8988T (cell line): ENCODE data around the gene FASLG.
"Not testable (repeated sequence)": the region's sequence is repeated elsewhere in the genome, so short reads cannot be mapped to it uniquely, and the experiment has no call there.

ENCODE experiments used
- DNase-seq: peaks from one replicate; pipeline ENCODE4 v3.0.0; 2011

FASLG gene

DNA sequence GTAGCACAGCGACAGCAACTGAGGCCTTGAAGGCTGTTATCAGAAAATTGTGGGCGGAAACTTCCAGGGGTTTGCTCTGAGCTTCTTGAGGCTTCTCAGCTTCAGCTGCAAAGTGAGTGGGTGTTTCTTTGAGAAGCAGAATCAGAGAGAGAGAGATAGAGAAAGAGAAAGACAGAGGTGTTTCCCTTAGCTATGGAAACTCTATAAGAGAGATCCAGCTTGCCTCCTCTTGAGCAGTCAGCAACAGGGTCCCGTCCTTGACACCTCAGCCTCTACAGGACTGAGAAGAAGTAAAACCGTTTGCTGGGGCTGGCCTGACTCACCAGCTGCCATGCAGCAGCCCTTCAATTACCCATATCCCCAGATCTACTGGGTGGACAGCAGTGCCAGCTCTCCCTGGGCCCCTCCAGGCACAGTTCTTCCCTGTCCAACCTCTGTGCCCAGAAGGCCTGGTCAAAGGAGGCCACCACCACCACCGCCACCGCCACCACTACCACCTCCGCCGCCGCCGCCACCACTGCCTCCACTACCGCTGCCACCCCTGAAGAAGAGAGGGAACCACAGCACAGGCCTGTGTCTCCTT is at the start of gene FASLG:
FASLG (plus strand) TSS at position 233 of the 583 bp plus-strand sequence; CDS start at position 332, 99 bp downstream.
- no peak for DNase-seq

DNA sequence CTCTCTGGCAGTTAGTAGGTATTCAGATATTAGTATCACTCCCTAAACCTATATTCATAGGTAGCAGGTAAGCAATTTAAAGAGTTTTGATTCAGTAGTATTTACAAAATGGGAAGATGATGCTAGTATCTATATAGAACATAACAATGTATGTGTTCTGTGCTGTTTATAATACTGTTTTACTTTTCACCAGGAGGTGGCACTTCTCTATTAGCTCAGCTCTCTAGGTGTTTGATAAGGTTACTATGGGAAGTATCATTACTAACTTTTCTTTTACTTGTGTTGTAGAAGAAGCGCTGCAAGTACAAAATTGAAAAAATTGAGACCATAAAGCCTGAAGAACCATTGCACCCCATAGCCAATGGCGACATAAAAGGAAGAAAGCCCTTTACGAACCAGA is 49.4 kb upstream of the FASLG start:
- no peak for DNase-seq

- no peak for DNase-seq
These were observed 46.4 kb upstream of the FASLG start for GRCh38 chr1:172612478-172612877.

DNA sequence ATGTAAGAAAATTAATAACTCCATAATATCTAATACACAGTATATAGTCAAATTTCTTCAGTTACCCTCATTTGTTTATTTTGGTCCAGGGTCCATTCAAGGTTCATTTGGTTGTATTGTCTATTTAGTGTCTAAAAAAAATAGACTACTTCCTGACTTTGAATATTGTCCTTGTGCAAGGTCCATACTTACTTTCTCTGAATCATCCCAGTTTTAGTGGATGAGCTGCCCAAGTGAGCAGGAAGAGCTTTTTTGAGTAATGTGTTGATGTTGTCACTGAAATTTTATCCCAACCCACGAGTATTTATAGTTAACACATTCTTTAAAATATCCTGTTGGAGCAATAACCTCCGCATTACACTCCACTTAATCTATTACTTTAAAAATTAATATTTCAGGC is 45.6 kb upstream of the FASLG start:
- DNase-seq = no peak

- DNase-seq = no peak
These were observed 42.7 kb upstream of the FASLG start for GRCh38 chr1:172616195-172616594.

GRCh38 chr1:172616636-172617035 is 42.3 kb upstream of the FASLG start:
- no peak for DNase-seq

- DNase-seq = not testable (repeated sequence)
These were observed 38.3 kb upstream of the FASLG start for GRCh38 chr1:172620603-172621002.

GRCh38 chr1:172622541-172622940 is 36.4 kb upstream of the FASLG start:
- no peak for DNase-seq

DNA sequence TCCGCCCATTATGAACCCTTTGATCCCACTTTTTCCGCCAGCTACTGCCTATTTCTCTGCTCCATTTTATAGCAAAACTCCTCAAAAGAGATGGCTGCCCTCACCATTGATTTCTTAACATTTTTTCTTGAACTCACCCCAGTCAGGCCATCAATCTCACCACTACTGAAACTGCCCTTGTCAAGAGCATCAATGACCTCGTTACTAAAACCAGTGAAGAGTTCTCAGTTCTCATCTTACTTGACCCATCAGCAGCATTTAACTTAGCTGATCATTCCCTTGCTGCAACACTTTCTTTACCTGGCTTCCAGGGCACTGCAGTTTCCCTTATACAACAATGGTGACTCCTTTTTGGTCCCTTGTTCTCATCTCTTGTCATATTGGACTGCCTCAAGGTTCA is 35.2 kb upstream of the FASLG start:
- DNase-seq = no peak

- no peak for DNase-seq
These were observed 32.1 kb upstream of the FASLG start for GRCh38 chr1:172626845-172627244.

GRCh38 chr1:172627702-172628101 is 31.2 kb upstream of the FASLG start:
- no peak for DNase-seq

- no peak for DNase-seq
These were observed 30.5 kb upstream of the FASLG start for GRCh38 chr1:172628401-172628800.

DNA sequence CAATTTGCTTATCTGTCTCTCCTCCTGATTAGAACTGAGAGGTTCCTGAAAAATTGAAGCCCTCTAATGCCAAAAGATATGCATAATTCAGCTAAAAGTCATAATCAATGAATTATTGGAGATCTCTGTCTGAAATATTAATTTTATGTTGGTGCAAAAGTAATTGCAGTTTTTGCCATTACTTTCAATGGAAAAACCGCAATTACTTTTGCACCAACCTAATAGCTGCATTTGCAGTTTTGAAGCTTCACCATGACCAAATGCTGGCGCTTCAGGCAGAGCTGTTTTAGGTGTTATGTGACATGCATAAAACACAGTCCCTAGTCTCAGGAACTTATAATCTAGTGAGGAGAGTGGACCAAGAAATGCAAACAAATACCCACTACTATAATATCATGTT is 29.7 kb upstream of the FASLG start:
- DNase-seq = no peak

GRCh38 chr1:172629638-172630037 is 29.3 kb upstream of the FASLG start:
- no peak for DNase-seq

- no peak for DNase-seq
These were observed 28.7 kb upstream of the FASLG start for GRCh38 chr1:172630056-172630818.

DNA sequence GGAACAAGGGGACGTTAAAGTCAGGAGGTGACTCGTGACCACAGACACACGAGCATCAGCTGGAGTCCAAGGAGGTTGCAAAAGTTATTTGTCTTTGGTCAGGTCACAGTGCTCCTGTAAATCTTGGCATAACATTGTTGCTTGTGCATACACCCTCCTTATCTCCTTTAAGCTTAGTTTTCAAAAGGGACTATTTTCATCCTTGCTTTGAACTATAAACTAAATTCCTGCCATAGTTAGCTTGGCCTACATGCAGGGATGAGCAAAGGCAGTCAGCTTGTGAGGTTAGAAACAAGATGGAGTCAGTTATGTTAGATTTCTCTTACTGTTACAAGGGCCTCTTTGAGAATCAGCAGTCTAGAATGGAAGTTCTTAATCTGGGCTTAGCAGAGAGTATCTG is 28.0 kb upstream of the FASLG start:
- DNase-seq = no peak

DNA sequence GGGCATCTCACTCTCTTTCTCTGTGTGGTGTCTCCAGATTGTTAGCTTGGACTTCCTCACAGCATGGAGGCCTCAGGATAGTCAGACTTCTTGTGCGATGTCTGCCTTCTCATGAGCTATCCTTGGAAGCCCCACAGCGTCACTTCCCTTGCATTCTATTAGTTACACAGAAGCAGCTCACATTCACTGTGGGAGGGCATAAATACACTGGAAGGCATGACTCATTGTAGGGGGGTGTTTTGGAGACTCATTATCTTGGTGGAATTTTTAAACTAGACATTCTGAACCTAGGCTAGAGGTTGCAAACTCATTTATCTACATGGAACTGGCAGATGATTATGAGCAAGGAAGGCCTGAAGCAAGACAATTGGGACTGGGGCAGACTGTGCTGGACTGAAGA is 21.4 kb upstream of the FASLG start:
- DNase-seq = no peak

- no peak for DNase-seq
These were observed 20.7 kb upstream of the FASLG start for GRCh38 chr1:172638249-172638648.

DNA sequence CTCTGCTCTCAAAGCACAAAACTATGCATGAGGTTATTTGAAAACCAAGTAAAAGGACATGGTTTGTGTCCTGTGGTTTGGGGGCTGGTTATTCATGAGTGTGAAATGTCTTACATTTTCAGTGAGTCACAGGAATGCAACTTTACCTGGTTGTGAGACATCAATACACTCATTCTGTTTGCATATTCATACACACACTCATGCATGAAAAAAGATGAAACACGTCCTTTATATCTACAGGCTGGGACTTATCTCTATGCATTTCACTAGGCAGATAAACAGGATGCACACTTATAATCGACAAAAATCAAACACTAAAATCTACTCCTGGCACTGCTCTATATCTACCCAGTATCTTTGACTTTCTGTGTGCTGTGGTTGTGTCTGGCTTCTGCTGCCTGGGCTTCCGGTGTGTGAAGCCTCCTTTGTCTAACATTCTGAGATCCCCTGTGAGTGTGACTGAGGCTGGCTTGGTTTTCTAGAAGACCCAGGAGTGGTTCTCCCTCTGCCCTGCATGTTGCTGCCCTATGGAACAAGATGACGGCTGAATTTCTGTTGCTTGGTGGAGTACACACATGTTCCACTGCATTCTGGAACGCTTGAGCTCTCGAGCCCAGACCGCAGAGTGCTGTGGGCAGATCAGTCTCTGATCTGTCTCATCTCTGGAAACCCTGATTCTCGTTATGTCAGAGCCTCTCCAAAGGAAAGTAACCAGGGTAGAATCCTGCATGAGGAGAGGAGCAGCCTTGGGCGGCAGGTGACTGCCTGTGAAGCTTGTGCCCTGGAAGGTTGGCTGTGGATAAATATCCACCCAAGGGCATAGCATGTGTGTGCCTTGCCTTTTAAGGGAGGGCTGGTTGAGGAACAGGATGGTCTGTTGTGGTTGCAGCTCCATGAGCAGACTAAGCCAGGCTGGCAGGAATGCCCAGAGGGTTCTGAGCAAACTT is 19.7 kb upstream of the FASLG start:
- DNase-seq = no peak

DNA sequence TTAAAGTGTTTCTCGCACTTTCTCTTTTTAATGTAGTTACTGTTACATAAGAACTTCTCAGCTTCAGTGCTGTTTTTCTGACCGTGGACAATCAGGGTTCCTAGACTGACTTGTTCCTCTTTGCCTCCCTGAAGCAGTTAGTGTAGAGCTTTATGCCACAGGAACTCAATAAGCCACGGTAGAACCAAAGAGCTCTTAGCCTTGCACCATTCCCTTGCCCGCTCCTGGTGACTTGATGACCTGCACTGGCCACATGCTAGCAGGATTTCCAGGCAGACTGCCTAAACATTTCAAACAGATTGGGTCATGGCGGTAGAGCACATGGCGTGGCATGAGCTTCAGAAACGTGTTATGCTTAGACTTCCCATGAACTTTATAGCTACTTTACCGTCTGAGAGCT is 18.8 kb upstream of the FASLG start:
- DNase-seq = no peak

GRCh38 chr1:172641492-172641891 is 17.4 kb upstream of the FASLG start:
- no peak for DNase-seq

DNA sequence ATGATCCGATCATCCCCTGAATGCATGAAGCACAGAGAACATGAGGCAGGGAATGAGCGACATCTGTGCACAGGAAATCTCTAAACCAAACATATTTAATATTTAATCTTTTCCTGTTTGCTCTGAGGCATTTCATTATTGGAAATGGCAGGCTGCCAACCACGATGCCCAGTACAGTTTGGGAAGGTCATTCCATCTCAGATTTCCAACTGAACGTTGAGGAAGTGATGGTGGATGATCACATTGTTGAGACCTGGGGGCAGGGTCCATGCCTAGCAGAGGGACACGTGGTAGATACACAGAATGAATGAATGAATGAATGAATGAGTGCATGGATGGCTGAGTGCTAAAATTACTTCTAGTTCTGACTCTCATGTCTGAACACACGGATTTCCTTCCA is 15.9 kb upstream of the FASLG start:
- no peak for DNase-seq

DNA sequence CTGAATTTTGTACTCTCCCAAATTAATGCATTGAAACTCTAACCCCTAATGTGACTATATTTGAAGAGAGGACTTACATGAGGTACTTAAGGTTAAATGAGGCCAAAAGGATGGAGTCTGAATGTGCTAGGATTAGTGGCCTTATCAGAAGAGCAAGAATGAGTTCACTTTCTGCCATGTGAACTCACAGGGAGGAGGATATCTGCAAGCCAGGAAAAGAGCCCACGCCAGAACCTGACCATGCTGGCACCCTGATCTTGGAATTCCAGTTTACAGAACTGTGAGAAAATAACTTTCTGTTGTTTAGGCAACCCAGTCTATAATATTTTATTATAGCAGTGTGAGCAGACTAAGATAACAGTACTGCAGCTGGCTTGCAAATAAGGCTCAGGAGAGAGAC is 12.2 kb upstream of the FASLG start:
- no peak for DNase-seq

DNA sequence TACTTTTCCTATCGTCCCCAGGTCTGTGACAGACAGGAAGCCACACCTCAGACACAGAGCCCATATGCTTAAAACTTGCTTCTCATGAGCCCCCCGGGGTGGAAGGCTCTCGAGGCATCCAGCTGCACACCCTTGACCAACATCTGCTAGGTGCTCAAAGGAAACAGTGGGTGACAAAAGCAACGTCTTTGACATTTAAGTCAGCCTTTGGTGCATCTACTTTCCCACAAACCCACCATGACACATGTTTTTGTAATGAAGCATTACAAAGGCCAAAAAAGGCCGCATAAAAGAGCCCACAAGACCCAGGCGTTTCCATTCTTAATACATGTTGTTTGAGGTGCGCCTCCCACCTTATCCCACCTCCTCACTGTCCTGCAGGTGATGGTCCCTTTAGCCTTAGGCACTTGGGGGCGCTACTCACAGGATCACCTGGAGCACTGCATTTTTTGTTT is 11.8 kb upstream of the FASLG start:
- no peak for DNase-seq
